Spleen (tissue), 11 donors: ENCODE measurements around the gene OBSCN. TPM values are rescaled to one million over a fixed set of nuclear protein-coding genes. Genes with fewer than 3 reads are reported as not detected.

Source experiments
- DNase-seq: peaks from one replicate; pipeline ENCODE4 v3.0.0-alpha.2; 2020
- H3K27ac ChIP-seq, 8 donors: fragments of 200-600 bp; sonication (generic) in 7 of 8; 1 replicate in 4 of 8; 2 replicates in 4 of 8; pipeline versions ENCODE4 v1.5.0 to v1.8.0; 2016 to 2021; ENCODE audit warnings: inconsistent platforms in 4 of 8, mild to moderate bottlenecking in 4 of 8, moderate library complexity in 1 of 8
- H3K27me3 ChIP-seq, 7 donors: fragments of 200-600 bp; sonication (generic) in 6 of 7; replicated peaks in 1 of 7; 1 replicate in 4 of 7; 2 replicates in 3 of 7; pipeline versions ENCODE4 v1.5.0 to v1.8.0; 2016 to 2021; ENCODE audit warnings: inconsistent platforms in 3 of 7, mild to moderate bottlenecking in 1 of 7
- H3K36me3 ChIP-seq, 6 donors: fragments of 200-600 bp; sonication (generic) in 5 of 6; 1 replicate in 4 of 6; 2 replicates in 2 of 6; pipeline versions ENCODE4 v1.5.0 to v1.8.0; 2016 to 2021; ENCODE audit warnings: inconsistent platforms in 2 of 6
- H3K4me1 ChIP-seq, 6 donors: fragments of 200-600 bp; sonication (generic) in 5 of 6; 1 replicate in 3 of 6; 2 replicates in 3 of 6; pipeline versions ENCODE4 v1.5.0 to v1.8.0; 2016 to 2021; ENCODE audit warnings: inconsistent platforms in 3 of 6
- H3K4me3 ChIP-seq, 8 donors: fragments of 200-600 bp; sonication (generic) in 7 of 8; 1 replicate in 4 of 8; 2 replicates in 4 of 8; pipeline versions ENCODE4 v1.5.0 to v1.8.0; 2016 to 2021; ENCODE audit warnings: inconsistent platforms in 4 of 8, mild to moderate bottlenecking in 4 of 8, moderate library complexity in 2 of 8
- H3K9me3 ChIP-seq, 8 donors: fragments of 200-600 bp; sonication (generic) in 7 of 8; 1 replicate in 4 of 8; 2 replicates in 4 of 8; pipeline versions ENCODE4 v1.5.0 to v1.8.0; 2016 to 2021; ENCODE audit warnings: inconsistent platforms in 4 of 8
- POLR2A ChIP-seq, 3 donors: fragments of 450-650 bp; IDR thresholded peaks; one replicate each; pipeline ENCODE4 v1.5.1; 2017; ENCODE audit warnings: antibody characterized with exemption in 3 of 3, mild to moderate bottlenecking in 1 of 3
- POLR2AphosphoS5 ChIP-seq, 3 donors: sonication (generic); formaldehyde crosslinking; IDR thresholded peaks; one replicate each; pipeline ENCODE4 v1.5.1; 2017; ENCODE audit warnings: antibody characterized with exemption in 3 of 3
- WGBS, 5 donors: extraction: QIAGEN DNeasy Blood & Tissue Kit in 3 of 5; methylation state at CpG; one replicate each; pipeline versions ENCODE4 v1.1.5 to v1.1.7; 2013 to 2018; 5-methylcytosine and 5-hydroxymethylcytosine counted together
- intact Hi-C: fragments of 100-400 bp; cut with DNase I; formaldehyde crosslinking; loops from one replicate; pipeline ENCODE4 v1.15.0; 2023; ENCODE audit warnings: low total_unique reads
- polyA plus RNA-seq, 3 donors: library from polyadenylated mRNA; stranded (reverse); fragments of 200-250 nt; gene quantifications; one replicate each; pipeline ENCODE4 v1.2.1, GENCODE V29; 2013
- total RNA-seq, 7 donors: library from RNA; depleted of rRNA in 3 of 7; stranded (reverse); fragments of >200 nt in 3 of 7; fragmentation: NEBNext Ultra II Directional in 4 of 7; extraction: Animal tissue kit (Norgen Biotek cat#: 25700) in 4 of 7; gene quantifications; one replicate each; pipeline versions ENCODE4 v1.1.0 to v1.2.1, GENCODE V29; 2016 to 2021
- TF ChIP-seq, protein P1 (sequence below), 11 experiments: fragments of 200-600 bp in 7 of 11; fragments of 450-650 bp in 4 of 11; sonication (generic) in 4 of 11; IDR thresholded peaks in 8 of 11; conservative IDR thresholded peaks in 3 of 11; 1 replicate in 7 of 11; 2 replicates in 4 of 11; pipeline versions ENCODE4 v1.4.0 to v1.8.0; 2016 to 2021; ENCODE audit warnings: antibody characterized with exemption in 11 of 11, inconsistent platforms in 4 of 11, mild to moderate bottlenecking in 1 of 11
- donor health status: healthy with polysubstance abuse.
- donor health status: DM: no; HTN: no; CAD: no; lungs with moderate emphysema.
- donor health status: DM: no; HTN: no; CAD: no.
- donor health status: Bipolar disorder and iron deficiency.
- donor health status: healthy.
- donor health status: DM: no; HTN: no; CAD: no.
- donor health status: DM: yes; HTN: yes; CAD: no.

OBSCN gene
- total and polyA plus RNA-seq, 10 donors: 12.6 to 71.7 (median 41.9) TPM

DNA sequence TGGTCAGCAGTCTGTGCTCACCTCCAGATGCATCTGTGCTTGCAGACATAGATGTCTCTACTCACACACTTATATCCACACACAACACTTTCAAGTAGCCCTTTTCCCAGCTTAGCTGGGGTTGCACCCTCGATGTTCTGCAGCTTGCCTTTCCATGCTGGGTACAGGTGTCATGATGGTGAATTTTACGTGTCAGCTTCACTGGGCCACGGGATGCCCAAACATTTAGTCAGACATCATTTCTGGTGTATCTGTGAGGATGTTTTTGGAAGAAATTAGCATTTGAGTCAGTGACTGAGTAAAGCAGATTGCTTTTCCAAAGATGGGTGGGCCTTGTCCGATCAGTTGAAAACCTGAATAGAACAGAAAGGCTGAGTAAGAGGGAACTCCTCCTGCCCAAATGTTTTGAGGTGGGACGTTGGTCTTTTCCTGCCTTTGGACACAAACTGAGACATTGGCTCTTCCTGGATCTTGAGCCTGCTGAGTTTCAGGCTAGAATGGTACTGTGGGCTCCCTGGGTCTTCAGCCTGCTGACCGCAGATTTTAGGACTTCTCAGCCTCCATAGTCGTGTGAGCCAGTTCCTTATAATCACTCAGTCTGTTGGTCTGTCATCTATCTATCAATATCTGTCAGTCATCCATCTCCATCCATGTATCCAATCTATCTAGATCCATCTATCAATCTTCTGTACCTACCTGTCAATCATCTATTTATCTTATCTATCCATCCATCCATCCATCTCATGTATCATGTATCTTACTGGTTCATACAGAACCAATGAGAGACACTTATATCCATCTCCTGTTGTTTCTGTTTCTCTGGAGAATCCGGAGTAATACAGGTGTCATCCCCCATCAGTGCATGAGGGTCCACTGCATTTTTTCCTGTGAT, 12.7 kb upstream of the OBSCN start:
- Histone ChIP-seq H3K9me3 (peaks cover 9 to 21% (median 20%) of the 10 kb centered on the region in 8 donors), H3K36me3 (peaks cover 0 to 5% (median 0%) of the 10 kb centered on the region in 6 donors), H3K27me3 (no peaks in the 10 kb centered on the region), H3K4me1 (peaks cover 0 to 12% (median 0%) of the 10 kb centered on the region in 6 donors), H3K4me3 (no peak overlapping the region), H3K27ac (no peak overlapping the region)
- 86 to 95% (median 93%) methylated on average over 8 of the region's 8 CpGs for WGBS, 5 donors
- peak; percentile 6 for DNase-seq
- intact Hi-C loops: no loop called here
- no peak for TF ChIP-seq POLR2AphosphoS5 (IDR thresholded peaks at IDR 0.05)
- no peak for TF ChIP-seq POLR2A (IDR thresholded peaks at IDR 0.05)
- TF ChIP-seq, protein P1, sequence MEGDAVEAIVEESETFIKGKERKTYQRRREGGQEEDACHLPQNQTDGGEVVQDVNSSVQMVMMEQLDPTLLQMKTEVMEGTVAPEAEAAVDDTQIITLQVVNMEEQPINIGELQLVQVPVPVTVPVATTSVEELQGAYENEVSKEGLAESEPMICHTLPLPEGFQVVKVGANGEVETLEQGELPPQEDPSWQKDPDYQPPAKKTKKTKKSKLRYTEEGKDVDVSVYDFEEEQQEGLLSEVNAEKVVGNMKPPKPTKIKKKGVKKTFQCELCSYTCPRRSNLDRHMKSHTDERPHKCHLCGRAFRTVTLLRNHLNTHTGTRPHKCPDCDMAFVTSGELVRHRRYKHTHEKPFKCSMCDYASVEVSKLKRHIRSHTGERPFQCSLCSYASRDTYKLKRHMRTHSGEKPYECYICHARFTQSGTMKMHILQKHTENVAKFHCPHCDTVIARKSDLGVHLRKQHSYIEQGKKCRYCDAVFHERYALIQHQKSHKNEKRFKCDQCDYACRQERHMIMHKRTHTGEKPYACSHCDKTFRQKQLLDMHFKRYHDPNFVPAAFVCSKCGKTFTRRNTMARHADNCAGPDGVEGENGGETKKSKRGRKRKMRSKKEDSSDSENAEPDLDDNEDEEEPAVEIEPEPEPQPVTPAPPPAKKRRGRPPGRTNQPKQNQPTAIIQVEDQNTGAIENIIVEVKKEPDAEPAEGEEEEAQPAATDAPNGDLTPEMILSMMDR (IDR thresholded peaks at IDR 0.05 in 8 of 11, conservative IDR thresholded peaks at IDR 0.05 in 3 of 11): no peak

DNA sequence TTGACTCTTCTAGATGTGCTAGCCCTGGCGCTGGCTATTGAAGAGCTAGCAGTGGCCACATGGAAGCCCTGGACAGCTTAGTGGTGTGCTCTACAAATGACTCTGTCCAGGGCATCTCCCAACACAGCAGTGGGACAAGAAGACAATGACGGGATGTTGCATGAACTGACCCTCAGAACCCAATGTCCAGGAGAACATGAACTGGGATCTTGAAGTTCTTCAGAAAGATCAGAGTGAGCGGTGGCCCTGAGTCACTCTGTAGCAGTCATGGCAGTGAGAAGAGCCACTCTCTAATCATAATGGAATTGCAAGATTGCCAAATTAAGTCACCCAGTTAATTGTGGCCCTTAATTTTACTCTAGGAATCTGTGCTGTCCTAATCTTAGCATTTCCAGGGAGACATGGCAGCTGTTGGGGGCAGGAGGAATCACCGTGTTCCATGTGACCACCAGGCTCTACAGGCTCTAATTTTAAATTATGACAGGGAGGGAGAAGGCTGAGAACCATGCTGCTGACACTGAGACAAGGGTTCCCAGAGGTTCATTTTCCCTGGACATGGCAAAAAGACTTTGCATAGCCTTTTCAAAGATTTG, 10.2 kb upstream of the OBSCN start:
- Histone ChIP-seq H3K9me3 (peaks cover 9 to 26% (median 21%) of the 10 kb centered on the region in 8 donors), H3K27ac (no peak overlapping the region), H3K4me3 (no peak overlapping the region), H3K4me1 (peaks cover 0 to 2% (median 0%) of the 10 kb centered on the region in 6 donors), H3K36me3 (peaks cover 0 to 5% (median 0%) of the 10 kb centered on the region in 6 donors), H3K27me3 (no peaks in the 10 kb centered on the region)
- intact Hi-C loops: no loop called here
- peak; percentile 5 for DNase-seq
- TF ChIP-seq POLR2A (IDR thresholded peaks at IDR 0.05): no peak
- TF ChIP-seq, protein P1 (IDR thresholded peaks at IDR 0.05 in 8 of 11, conservative IDR thresholded peaks at IDR 0.05 in 3 of 11): no peak
- no peak for TF ChIP-seq POLR2AphosphoS5 (IDR thresholded peaks at IDR 0.05)
- WGBS, 5 donors: 94 to 98% (median 95%) methylated on average over 4 of the region's 4 CpGs

DNA sequence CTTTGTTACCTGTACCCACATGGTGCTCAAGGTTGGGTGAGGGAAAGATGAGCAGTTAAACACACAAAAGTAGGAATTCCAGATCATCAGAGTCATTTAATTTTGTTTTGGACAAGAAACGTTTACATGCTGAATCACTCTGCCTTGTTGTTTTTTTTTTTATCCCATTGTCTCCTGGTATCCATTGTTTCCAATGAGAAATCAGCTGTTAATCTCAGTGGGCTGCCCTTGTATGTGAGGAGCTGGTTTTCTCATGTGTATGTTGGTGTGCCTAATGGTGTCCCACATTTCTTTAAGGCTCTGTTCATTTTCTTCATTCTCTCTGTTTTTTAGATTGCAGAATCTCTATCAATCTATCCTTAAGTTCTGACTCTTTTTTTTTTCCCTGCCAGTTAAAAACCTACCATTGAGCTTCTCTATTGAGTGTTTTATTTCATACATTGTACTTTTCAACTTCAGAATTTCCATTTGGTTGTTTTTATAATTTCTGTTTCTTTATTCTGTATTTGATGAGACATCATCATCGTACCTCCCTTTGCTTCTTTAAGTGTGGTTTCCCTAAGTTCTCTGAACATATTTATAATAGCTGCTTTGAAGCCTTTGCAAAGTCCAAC, 8.8 kb upstream of the OBSCN start:
- DNase-seq: no peak
- Histone ChIP-seq H3K36me3 (peaks cover 0 to 5% (median 0%) of the 10 kb centered on the region in 6 donors), H3K4me1 (no peaks in the 10 kb centered on the region), H3K9me3 (peaks cover 9 to 26% (median 21%) of the 10 kb centered on the region in 8 donors), H3K27ac (no peak overlapping the region), H3K27me3 (no peaks in the 10 kb centered on the region), H3K4me3 (no peak overlapping the region)
- intact Hi-C loops: no loop called here
- WGBS, 5 donors: 65 to 83% (median 74%) methylated on average over 2 of the region's 2 CpGs
- TF ChIP-seq, protein P1 (IDR thresholded peaks at IDR 0.05 in 8 of 11, conservative IDR thresholded peaks at IDR 0.05 in 3 of 11): no peak
- TF ChIP-seq POLR2A (IDR thresholded peaks at IDR 0.05) (no peak), POLR2AphosphoS5 (IDR thresholded peaks at IDR 0.05) (no peak)
